ENCODE results near the gene HM13. TPM values are rescaled to one million over a fixed set of nuclear protein-coding genes. Genes with fewer than 3 reads are reported as not detected.

Gene HM13
- total RNA-seq, 1 experiment from 2014 or later, result 183 TPM

DNA sequence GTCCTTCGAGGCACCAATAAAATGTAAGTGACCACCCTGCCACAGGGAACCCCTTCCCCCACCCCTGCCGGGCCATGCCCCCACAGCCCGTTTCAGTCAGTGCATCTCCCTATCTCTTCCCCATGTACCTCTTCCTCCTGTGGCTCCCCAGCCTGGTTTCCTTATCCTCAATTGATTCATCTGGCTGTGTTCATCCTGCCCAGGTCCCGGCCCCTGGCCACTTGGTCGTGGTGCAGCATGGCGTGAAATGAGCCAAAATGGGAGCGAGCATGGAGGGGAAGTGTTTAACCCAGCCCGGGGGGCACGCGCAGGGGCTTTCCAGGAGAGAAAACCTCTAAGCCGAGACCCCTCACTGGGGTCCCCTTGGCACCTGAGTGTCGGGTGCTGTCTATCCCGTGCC lies 35.9 kb downstream of the HM13 start (continued):
- TF ChIP-seq, protein P1, sequence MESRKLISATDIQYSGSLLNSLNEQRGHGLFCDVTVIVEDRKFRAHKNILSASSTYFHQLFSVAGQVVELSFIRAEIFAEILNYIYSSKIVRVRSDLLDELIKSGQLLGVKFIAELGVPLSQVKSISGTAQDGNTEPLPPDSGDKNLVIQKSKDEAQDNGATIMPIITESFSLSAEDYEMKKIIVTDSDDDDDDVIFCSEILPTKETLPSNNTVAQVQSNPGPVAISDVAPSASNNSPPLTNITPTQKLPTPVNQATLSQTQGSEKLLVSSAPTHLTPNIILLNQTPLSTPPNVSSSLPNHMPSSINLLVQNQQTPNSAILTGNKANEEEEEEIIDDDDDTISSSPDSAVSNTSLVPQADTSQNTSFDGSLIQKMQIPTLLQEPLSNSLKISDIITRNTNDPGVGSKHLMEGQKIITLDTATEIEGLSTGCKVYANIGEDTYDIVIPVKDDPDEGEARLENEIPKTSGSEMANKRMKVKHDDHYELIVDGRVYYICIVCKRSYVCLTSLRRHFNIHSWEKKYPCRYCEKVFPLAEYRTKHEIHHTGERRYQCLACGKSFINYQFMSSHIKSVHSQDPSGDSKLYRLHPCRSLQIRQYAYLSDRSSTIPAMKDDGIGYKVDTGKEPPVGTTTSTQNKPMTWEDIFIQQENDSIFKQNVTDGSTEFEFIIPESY (IDR thresholded peaks at IDR 0.05; ENCODE audit: extremely low read depth, insufficient replicate concordance, low read length), result no peak
- no peak for TF ChIP-seq EGR1 (IDR thresholded peaks at IDR 0.05; ENCODE audit: low read depth)
- TF ChIP-seq YY1 (IDR thresholded peaks at IDR 0.05; ENCODE audit: extremely low read depth, insufficient replicate concordance, low read depth, low read length), result no peak
- TF ChIP-seq CEBPB (IDR thresholded peaks at IDR 0.05; ENCODE audit: low read depth), result no peak

DNA sequence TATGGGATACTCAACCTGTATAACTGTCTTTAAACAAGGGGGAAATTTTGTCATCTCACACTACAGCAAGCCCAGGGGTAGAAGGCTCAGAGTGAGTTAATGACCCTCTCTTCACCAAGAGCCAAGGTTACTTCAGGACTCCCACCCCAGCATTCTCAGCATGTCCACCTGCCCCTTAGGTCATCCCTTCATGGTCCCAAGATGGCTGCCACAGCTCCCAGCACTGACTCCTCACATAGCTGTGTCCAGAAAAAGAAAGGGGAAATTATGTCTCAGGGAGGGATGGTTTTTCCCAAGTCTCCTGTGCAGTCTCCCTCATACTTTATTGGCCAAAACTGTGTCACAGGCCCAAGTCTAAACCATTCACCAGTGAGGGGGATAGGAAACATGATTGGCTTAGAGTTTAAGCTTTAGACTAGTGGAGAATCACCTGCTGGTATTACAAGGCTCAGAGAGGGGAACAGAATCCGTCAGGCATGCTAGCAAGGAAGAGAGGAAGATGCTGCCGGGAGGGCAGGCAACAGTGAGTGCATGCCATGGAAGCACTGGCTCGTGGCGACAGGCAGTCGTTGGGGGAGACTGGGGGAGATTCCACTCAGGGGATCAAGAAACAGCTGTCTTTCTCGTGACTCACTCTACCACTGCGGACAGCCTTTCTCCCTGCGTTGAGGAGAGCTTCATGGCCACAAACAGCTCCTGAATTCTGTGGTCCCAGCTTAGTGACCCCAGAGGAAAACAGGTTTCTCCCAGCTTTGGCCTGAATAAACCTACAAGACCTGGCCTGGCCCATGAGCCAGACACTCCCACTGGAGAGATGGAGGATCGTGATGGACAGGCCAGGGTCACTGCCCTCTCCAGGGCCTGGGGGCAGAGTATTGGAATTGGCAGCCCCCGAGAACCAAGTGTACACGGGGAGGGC lies 37.2 kb downstream of the HM13 start:
- H2AFZ ChIP-seq (ENCODE audit: low read depth, low read length, poor library complexity, severe bottlenecking), result no peak overlapping the region
- peaks cover 31 to 64% of the 10 kb centered on the region in 2 experiments; a peak in 3 of 4 replicates for H3K36me3 ChIP-seq (ENCODE audit: control insufficient read depth in 1 of 2, insufficient read depth in 2 of 2, low read length in 2 of 2)
- ATAC-seq (no peak), DNase-seq (ENCODE audit: low read depth, low spot score) (no peak)
- H3K9ac ChIP-seq (ENCODE audit: low read length), result no peak overlapping the region
- no peak overlapping the region for H3K4me2 ChIP-seq (ENCODE audit: low read length)
- POLR2A ChIA-PET, result interaction anchor here (1.2 to 1.5 kb wide), 2 partner anchors 9 to 30 kb away, joined by 3 read pairs; no protein-coding TSS in a partner anchor
- H4K20me1 ChIP-seq (ENCODE audit: insufficient read depth), result no peaks in the 10 kb centered on the region
- no peaks in the 10 kb centered on the region for H3K9me2 ChIP-seq (ENCODE audit: insufficient read depth)
- peaks cover 0 to 7% of the 10 kb centered on the region in 2 experiments; a peak in 2 of 4 replicates for H3K4me1 ChIP-seq (ENCODE audit: control insufficient read depth in 1 of 2, insufficient read depth in 2 of 2, low read length in 2 of 2)
- no peaks in the 10 kb centered on the region for H3K9me3 ChIP-seq (ENCODE audit: control insufficient read depth in 1 of 2, insufficient read depth in 1 of 2, low read depth in 1 of 2, low read length in 2 of 2)
- no peaks in the 10 kb centered on the region for H3K27me3 ChIP-seq (ENCODE audit: insufficient read depth, low read length)
- H3K79me2 ChIP-seq (ENCODE audit: insufficient read depth, low read length), result peaks cover 48% of the 10 kb centered on the region
- intact Hi-C loops (cut with micrococcal nuclease), result no loop called here
- no TSS peak for BruUV-seq (replicated peaks)
- CTCF ChIA-PET, result interaction anchor here (2.0 to 14.5 kb wide), 2 partner anchors 9 to 59 kb away, joined by 10 to 589 read pairs; no protein-coding TSS in a partner anchor
- RAD21 ChIA-PET (ENCODE audit: low non-redundant PET in 1 of 2, low total read pairs in 2 of 2, uncharacterized antibody in 2 of 2, unreplicated experiment in 2 of 2), result no interaction called here
- no peak overlapping the region for H3K4me3 ChIP-seq (replicated peaks in 1 of 2; ENCODE audit: low read depth in 1 of 2, low read length in 2 of 2)
- no peak overlapping the region; the same call in 1 of the 2 replicates for H3K27ac ChIP-seq (ENCODE audit: low read depth, low read length)
- TF ChIP-seq EZH2phosphoT487 (IDR thresholded peaks at IDR 0.05; ENCODE audit: borderline replicate concordance) (no peak), YY1 (IDR thresholded peaks at IDR 0.05; ENCODE audit: extremely low read depth, insufficient replicate concordance, low read depth, low read length) (no peak), ZNF274 (IDR thresholded peaks at IDR 0.05; ENCODE audit: low read depth, low read length) (no peak), ZFX (IDR thresholded peaks at IDR 0.05) (no peak), JUND (IDR thresholded peaks at IDR 0.05) (no peak), RAD21 (IDR thresholded peaks at IDR 0.05; ENCODE audit: low read depth) (no peak), SIN3A (IDR thresholded peaks at IDR 0.05; ENCODE audit: low read depth) (no peak), FOSL1 (IDR thresholded peaks at IDR 0.05; ENCODE audit: low read depth) (no peak), SP1 (IDR thresholded peaks at IDR 0.05; ENCODE audit: low read depth) (no peak), EGR1 (IDR thresholded peaks at IDR 0.05; ENCODE audit: low read depth) (no peak), CEBPB (IDR thresholded peaks at IDR 0.05; ENCODE audit: low read depth) (no peak), TCF7L2 (IDR thresholded peaks at IDR 0.05; ENCODE audit: borderline replicate concordance, extremely low read depth, insufficient read depth, insufficient read length) (no peak), CBX3 (IDR thresholded peaks at IDR 0.05; ENCODE audit: low read depth) (no peak)
- TF ChIP-seq, protein P1 (IDR thresholded peaks at IDR 0.05; ENCODE audit: extremely low read depth, insufficient replicate concordance, low read length), result no peak
- TF ChIP-seq, protein P2, sequence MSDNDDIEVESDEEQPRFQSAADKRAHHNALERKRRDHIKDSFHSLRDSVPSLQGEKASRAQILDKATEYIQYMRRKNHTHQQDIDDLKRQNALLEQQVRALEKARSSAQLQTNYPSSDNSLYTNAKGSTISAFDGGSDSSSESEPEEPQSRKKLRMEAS (IDR thresholded peaks at IDR 0.05), result no peak

Measured in HCT116 (cell line).